Panc1 (cell line): ENCODE results near the gene FGF23. TPM values are rescaled to one million over a fixed set of nuclear protein-coding genes. Genes with fewer than 3 reads are reported as not detected.

Experiments used
- ATAC-seq: fragments of 200-7000 bp; cut with Tn5 transposase; 2 replicates; pipeline ENCODE4 v1.9.1; 2020; ENCODE audit warnings: mild to moderate bottlenecking, moderate library complexity
- BruUV-seq: library from RNA; stranded (reverse); fragments of 400-500 nt; replicated peaks from 2 replicates; lab custom pipeline; 2021; lab: Mats Ljungman, UMichigan
- CTCF ChIA-PET: fragments of 300-600 bp; sonication (Branson Sonifier 250); formaldehyde crosslinking; loops from one replicate; lab custom pipeline; 2022; ENCODE audit warnings: antibody characterized with exemption; lab: Charles Lee
- POLR2A ChIA-PET: fragments of 300-600 bp; sonication (Branson Sonifier 250); formaldehyde crosslinking; loops from one replicate; lab custom pipeline; 2022; ENCODE audit warnings: antibody characterized with exemption; lab: Charles Lee
- DNase-seq: peaks from one replicate; pipeline ENCODE4 v3.0.0-alpha.2; 2010; ENCODE audit warnings: low read depth, low spot score
- H3K27ac ChIP-seq: 2 replicates; pipeline ENCODE4 v1.5.1; 2011; ENCODE audit warnings: mild to moderate bottlenecking, low read length, inconsistent platforms
- H3K27me3 ChIP-seq: fragments of 200-500 bp; sonication (Bioruptor generic); 2 replicates; pipeline ENCODE4 v1.6.0; 2014; ENCODE audit warnings: low read length, inconsistent platforms; ENCODE audit not compliant: control insufficient read depth, insufficient read depth
- H3K36me3 ChIP-seq: fragments of 200-500 bp; sonication (Bioruptor generic); 2 replicates; pipeline ENCODE4 v1.5.1; 2014; ENCODE audit warnings: inconsistent platforms, mild to moderate bottlenecking, low read length, moderate library complexity; ENCODE audit not compliant: control insufficient read depth, insufficient read depth
- H3K4me1 ChIP-seq: 2 replicates; pipeline ENCODE4 v1.5.1; 2011; ENCODE audit warnings: inconsistent platforms, mild to moderate bottlenecking, low read length, moderate library complexity; ENCODE audit not compliant: control insufficient read depth, insufficient read depth
- H3K4me3 ChIP-seq, 2 experiments: 2 replicates each; pipeline ENCODE4 v1.5.1; 2011 to 2012; ENCODE audit warnings: low read depth in 2 of 2, low read length in 2 of 2, mild to moderate bottlenecking in 2 of 2, inconsistent platforms in 1 of 2, moderate library complexity in 1 of 2
- H3K9me3 ChIP-seq: fragments of 200-500 bp; sonication (Bioruptor generic); 2 replicates; pipeline ENCODE4 v1.5.1; 2014; ENCODE audit warnings: low read depth, mild to moderate bottlenecking, inconsistent platforms, low read length, moderate library complexity; ENCODE audit not compliant: control insufficient read depth, insufficient read depth
- CTCF ChIP-seq: fragments of 450-650 bp; IDR thresholded peaks from 2 replicates; pipeline ENCODE4 v1.5.1; 2017; ENCODE audit warnings: mild to moderate bottlenecking
- POLR2AphosphoS5 ChIP-seq: IDR thresholded peaks from 2 replicates; pipeline ENCODE4 v1.6.1; 2012; ENCODE audit warnings: mild to moderate bottlenecking, low read depth, low read length, moderate library complexity
- REST ChIP-seq, 2 experiments: IDR thresholded peaks; 2 replicates each; pipeline ENCODE4 v1.6.1; 2011 to 2012; ENCODE audit warnings: low read depth in 2 of 2, control low read depth in 1 of 2, low read length in 1 of 2, mild to moderate bottlenecking in 1 of 2, moderate library complexity in 1 of 2; ENCODE audit not compliant: insufficient read depth in 1 of 2
- SIN3A ChIP-seq: IDR thresholded peaks from 2 replicates; pipeline ENCODE4 v1.6.1; 2012; ENCODE audit warnings: low read depth, mild to moderate bottlenecking, low read length, moderate library complexity, borderline replicate concordance; ENCODE audit not compliant: insufficient read depth
- TCF7L2 ChIP-seq: IDR thresholded peaks from 2 replicates; pipeline ENCODE4 v1.6.1; 2011; ENCODE audit warnings: mild to moderate bottlenecking, low read depth, low read length, inconsistent platforms
- in situ Hi-C: cut with HindIII; loops from 2 replicates; pipeline ENCODE4 v1.10.0; 2016; ENCODE audit warnings: low sequenced_read_pairs, low pct_unique_long_range_greater_than_20kb
- intact Hi-C: fragments of 100-400 bp; cut with micrococcal nuclease; formaldehyde crosslinking; loops from one replicate; pipeline ENCODE4 v1.10.0; 2022; ENCODE audit not compliant: unreplicated experiment
- total RNA-seq: library from RNA; stranded (reverse); gene quantifications from one replicate; pipeline ENCODE4 v1.2.1, GENCODE V29; 2021; ENCODE audit not compliant: unreplicated experiment

FGF23 gene
- total RNA-seq, 1 experiment from 2014 or later: not detected

- Histone ChIP-seq H3K4me1 (no peaks in the 10 kb centered on the region), H3K9me3 (no peaks in the 10 kb centered on the region), H3K36me3 (no peaks in the 10 kb centered on the region), H3K27ac (no peak overlapping the region), H3K27me3 (peaks cover 4% of the 10 kb centered on the region; the same call in 1 of the 2 replicates), H3K4me3 (no peak overlapping the region)
- CTCF ChIA-PET: no interaction called here
- TF ChIP-seq SIN3A (no peak), CTCF (no peak), POLR2AphosphoS5 (no peak), TCF7L2 (no peak), REST (IDR thresholded peaks at IDR 0.05; ENCODE audit: insufficient read depth in 1 of 2, low read depth in 2 of 2, low read length in 1 of 2) (no peak)
- POLR2A ChIA-PET: no interaction called here
- intact Hi-C loops: no loop called here
- DNase-seq (no peak), ATAC-seq (no peak)
- BruUV-seq: no TSS peak
- in situ Hi-C loops: no loop called here
These were observed 9.2 kb downstream of the FGF23 start for GRCh38 chr12:4370265-4370664.

- ATAC-seq (no peak), DNase-seq (no peak)
- intact Hi-C loops (no loop called here), in situ Hi-C loops (no loop called here)
- no peaks in the 10 kb centered on the region for H3K4me1 ChIP-seq
- CTCF ChIA-PET: interaction anchor here (0.6 kb wide), 1 partner anchor 103 kb away, joined by 3 read pairs; no protein-coding TSS in a partner anchor
- H3K4me3 ChIP-seq: no peak overlapping the region
- peaks cover 4% of the 10 kb centered on the region; the same call in 1 of the 2 replicates for H3K27me3 ChIP-seq
- BruUV-seq: no TSS peak
- H3K9me3 ChIP-seq: no peaks in the 10 kb centered on the region
- POLR2A ChIA-PET: interaction anchor here (0.6 kb wide), 1 partner anchor 171 kb away, joined by 16 read pairs; no protein-coding TSS in a partner anchor
- no peak overlapping the region for H3K27ac ChIP-seq
- TF ChIP-seq CTCF (no peak), REST (IDR thresholded peaks at IDR 0.05; ENCODE audit: insufficient read depth in 1 of 2, low read depth in 2 of 2, low read length in 1 of 2) (no peak), TCF7L2 (no peak), POLR2AphosphoS5 (no peak), SIN3A (no peak)
- no peaks in the 10 kb centered on the region for H3K36me3 ChIP-seq
These were observed 10.0 kb downstream of the FGF23 start for GRCh38 chr12:4369548-4369947.
